ENCODE measurements around the gene SREBF2.
A peak's percentile ranks its signal among the peaks of the same experiment; 100 is the strongest.

The SREBF2 gene

GRCh38 chr22:41923595-41924276 is 90.8 kb downstream of the SREBF2 start:
- no peak for DNase-seq

GRCh38 chr22:41925783-41926460 is 93.0 kb downstream of the SREBF2 start:
- DNase-seq: peak; percentile 85

- no peak for DNase-seq
These were observed 94.9 kb downstream of the SREBF2 start for GRCh38 chr22:41927813-41928212.

GRCh38 chr22:41928593-41929417 is 95.9 kb downstream of the SREBF2 start:
- no peak for DNase-seq

- no peak for DNase-seq
These were observed 96.5 kb downstream of the SREBF2 start for GRCh38 chr22:41929418-41929810.

- no peak for DNase-seq
These were observed 98.9 kb downstream of the SREBF2 start for GRCh38 chr22:41931701-41932269.

GRCh38 chr22:41932353-41932752 is 99.4 kb downstream of the SREBF2 start:
- no peak for DNase-seq

- DNase-seq: no peak
These were observed 100.7 kb downstream of the SREBF2 start for GRCh38 chr22:41933411-41934177.

GRCh38 chr22:41934284-41935014 is 101.5 kb downstream of the SREBF2 start:
- no peak for DNase-seq

- DNase-seq: no peak
These were observed 102.1 kb downstream of the SREBF2 start for GRCh38 chr22:41935015-41935351.

GRCh38 chr22:41935509-41935908 is 102.6 kb downstream of the SREBF2 start:
- no peak for DNase-seq

- DNase-seq: no peak
These were observed 103.9 kb downstream of the SREBF2 start for GRCh38 chr22:41936894-41937169.

- DNase-seq: peak; percentile 97
These were observed 107.3 kb downstream of the SREBF2 start for GRCh38 chr22:41939981-41940831.

- peak; percentile 88 for DNase-seq
These were observed 108.2 kb downstream of the SREBF2 start for GRCh38 chr22:41940832-41941765.

GRCh38 chr22:41943661-41944209 is 110.8 kb downstream of the SREBF2 start:
- DNase-seq: peak; percentile 52

GRCh38 chr22:41946629-41947423 is 113.9 kb downstream of the SREBF2 start, which contains the start of gene CENPM:
CENPM (minus strand) TSS chr22:41947152; CDS start chr22:41947076, 76 bp downstream.
- peak; percentile 97 for DNase-seq

- DNase-seq: no peak
These were observed 114.6 kb downstream of the SREBF2 start for GRCh38 chr22:41947424-41948080.

- DNase-seq: no peak
These were observed 115.2 kb downstream of the SREBF2 start for GRCh38 chr22:41948142-41948541.
